Measurements from ENCODE around the gene DTNA.
A peak's percentile ranks its signal among the peaks of the same experiment; 100 is the strongest.

The DTNA gene

GRCh38 chr18:34809451-34810072 lies 99.5 kb downstream of the DTNA start:
- DNase-seq, result peak; percentile 21

GRCh38 chr18:34816183-34816582 lies 106.1 kb downstream of the DTNA start:
- DNase-seq, result no peak

DNA sequence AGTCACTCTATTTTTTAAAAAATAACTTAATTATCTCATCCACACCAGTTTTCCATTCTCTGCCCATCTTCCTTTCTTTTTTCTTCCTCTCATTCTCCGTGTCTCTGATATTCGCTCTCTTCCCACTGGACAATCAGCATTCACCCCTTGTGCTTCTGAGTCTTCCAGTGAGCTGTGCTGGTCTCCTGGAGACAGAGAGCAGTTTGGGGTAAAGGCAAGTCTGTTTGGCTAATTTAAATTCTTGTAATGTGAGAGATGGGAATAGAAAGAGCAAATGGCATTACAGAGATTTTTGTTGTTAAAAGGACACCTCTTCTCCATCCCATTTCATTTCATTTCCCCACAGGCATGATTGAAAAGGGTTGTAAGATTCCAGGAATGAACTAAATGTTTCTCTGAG lies 107.5 kb downstream of the DTNA start:
- DNase-seq, result no peak

DNA sequence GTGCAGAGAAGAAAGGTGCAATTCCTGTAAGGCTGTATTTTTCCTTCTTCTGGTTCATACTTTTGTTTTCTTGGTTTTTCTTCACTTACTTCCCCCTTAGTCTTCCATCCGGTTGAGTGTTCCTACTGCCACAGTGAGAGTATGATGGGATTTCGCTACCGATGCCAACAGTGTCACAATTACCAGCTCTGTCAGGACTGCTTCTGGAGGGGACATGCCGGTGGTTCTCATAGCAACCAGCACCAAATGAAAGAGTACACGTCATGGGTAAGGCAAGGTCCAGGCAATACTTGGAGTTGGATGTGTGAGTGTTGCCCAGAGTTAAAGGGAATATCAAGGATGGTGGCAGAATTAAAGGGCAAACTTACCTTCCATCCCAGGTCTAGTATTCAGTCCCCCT lies 108.0 kb downstream of the DTNA start:
- no peak for DNase-seq

- no peak for DNase-seq
Measured at GRCh38 chr18:34820360-34821065, 110.4 kb downstream of the DTNA start.

- no peak for DNase-seq
Measured at GRCh38 chr18:34821669-34822210, 111.6 kb downstream of the DTNA start.

- DNase-seq, result no peak
Measured at GRCh38 chr18:34828093-34828492, 118.0 kb downstream of the DTNA start.

GRCh38 chr18:34834897-34835296 lies 124.8 kb downstream of the DTNA start:
- DNase-seq, result no peak

- no peak for DNase-seq
Measured at GRCh38 chr18:34835466-34835865, 125.4 kb downstream of the DTNA start.

DNA sequence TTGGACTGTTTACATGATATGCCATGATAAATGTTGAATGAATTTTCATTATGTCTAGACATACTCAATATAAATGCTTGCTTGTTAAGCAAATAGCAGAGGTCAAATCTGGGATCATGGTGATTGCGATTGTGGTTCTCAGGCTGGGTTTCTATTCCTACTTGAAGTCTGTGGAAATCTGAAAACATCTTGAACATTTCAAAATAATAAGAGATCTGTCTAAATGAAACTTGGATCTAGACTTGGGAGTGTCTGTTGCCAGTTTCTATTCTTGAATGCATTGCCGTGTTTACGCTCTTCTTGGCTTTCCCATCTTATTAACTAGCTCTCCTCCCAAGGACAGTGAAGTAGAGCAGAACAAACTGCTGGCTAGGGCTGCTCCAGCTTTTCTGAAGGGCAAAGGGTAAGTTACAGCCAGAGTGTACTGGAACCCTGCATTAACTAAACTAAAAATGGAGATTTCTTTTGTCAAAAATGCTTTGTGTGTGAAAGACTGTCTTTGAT lies 127.7 kb downstream of the DTNA start:
- DNase-seq, result no peak

GRCh38 chr18:34838669-34839068 lies 128.6 kb downstream of the DTNA start:
- no peak for DNase-seq

GRCh38 chr18:34840256-34840826 lies 130.2 kb downstream of the DTNA start:
- DNase-seq, result no peak

DNA sequence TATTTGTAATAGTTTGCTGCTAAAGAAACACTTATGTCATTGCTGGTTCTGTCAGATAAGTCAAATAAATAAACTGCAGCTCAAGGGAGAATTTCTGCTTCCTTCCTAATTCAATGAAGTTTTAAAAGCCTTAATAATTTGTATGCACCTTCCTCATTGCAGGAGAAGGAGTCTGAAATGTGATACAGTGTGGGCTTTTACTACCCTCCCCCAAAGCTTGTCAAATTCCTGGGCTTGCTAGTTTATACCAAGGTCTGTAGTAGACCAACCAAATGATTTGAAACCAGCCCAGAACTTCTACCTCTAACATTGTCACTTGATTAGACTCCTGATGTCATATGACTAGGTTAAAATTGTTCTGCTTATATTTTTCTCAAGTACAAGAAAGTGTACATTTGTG lies 131.8 kb downstream of the DTNA start:
- DNase-seq, result no peak

DNA sequence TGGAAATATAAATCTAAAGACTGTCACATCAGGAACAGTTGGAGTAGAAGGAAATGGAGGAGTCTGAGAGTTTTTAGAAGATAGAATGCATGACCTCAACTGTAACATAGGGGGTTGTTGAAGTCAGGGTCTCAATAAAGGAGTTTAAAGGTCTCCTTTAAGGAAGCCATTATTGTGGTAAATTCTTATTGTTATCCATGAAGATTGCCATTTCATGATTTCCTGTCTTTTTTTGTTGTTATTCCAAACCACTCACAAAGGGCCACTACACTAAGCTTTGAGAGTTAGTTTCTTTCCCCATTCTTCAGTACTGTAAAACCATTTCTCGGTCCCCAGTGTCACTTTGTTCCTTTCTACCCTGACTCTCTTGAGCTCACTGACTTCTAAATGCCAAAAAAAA lies 134.0 kb downstream of the DTNA start:
- DNase-seq, result no peak

GRCh38 chr18:34844732-34845459 lies 134.8 kb downstream of the DTNA start:
- no peak for DNase-seq

GRCh38 chr18:34847408-34847807 lies 137.3 kb downstream of the DTNA start:
- DNase-seq, result no peak

DNA sequence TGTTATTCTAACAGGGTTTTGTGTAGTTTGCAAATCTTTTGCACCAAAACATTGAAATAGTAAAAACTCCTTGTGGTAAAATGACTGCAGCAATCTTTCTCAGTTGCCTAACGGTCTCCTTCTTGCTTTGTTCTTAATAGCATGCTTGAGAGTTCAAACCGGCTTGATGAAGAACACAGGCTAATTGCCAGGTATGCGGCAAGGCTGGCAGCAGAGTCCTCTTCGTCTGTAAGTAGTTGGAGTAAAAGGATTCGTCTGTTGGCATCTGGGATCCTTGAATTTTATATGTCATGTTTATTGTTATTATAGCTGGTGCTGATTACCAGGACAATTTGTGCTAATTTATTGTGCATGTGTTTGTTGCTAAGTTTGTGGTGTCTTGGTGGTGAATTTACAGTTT lies 138.1 kb downstream of the DTNA start:
- no peak for DNase-seq

GRCh38 chr18:34848695-34849094 lies 138.6 kb downstream of the DTNA start:
- no peak for DNase-seq

- DNase-seq, result no peak
Measured at GRCh38 chr18:34857320-34857719, 147.2 kb downstream of the DTNA start.

GRCh38 chr18:34858188-34858587 lies 148.1 kb downstream of the DTNA start:
- DNase-seq, result no peak

GRCh38 chr18:34859496-34859895 lies 149.4 kb downstream of the DTNA start:
- no peak for DNase-seq

- no peak for DNase-seq
Measured at GRCh38 chr18:34862561-34862960, 152.5 kb downstream of the DTNA start.

- DNase-seq, result no peak
Measured at GRCh38 chr18:34863702-34864101, 153.6 kb downstream of the DTNA start.
